GM18868 (cell line): ENCODE data around the gene SPSB1.

Experiments
- ATAC-seq: cut with Tn5 transposase; IDR thresholded peaks from one replicate; pipeline ENCODE4 v1.9.1; 2021; ENCODE audit warnings: mild to moderate bottlenecking, moderate library complexity; ENCODE audit not compliant: unreplicated experiment

The SPSB1 gene

GRCh38 chr1:9413877-9414213 lies 121.2 kb downstream of the SPSB1 start:
- peak; percentile 1 for ATAC-seq

GRCh38 chr1:9416506-9416905 lies 123.8 kb downstream of the SPSB1 start:
- ATAC-seq = no peak

DNA sequence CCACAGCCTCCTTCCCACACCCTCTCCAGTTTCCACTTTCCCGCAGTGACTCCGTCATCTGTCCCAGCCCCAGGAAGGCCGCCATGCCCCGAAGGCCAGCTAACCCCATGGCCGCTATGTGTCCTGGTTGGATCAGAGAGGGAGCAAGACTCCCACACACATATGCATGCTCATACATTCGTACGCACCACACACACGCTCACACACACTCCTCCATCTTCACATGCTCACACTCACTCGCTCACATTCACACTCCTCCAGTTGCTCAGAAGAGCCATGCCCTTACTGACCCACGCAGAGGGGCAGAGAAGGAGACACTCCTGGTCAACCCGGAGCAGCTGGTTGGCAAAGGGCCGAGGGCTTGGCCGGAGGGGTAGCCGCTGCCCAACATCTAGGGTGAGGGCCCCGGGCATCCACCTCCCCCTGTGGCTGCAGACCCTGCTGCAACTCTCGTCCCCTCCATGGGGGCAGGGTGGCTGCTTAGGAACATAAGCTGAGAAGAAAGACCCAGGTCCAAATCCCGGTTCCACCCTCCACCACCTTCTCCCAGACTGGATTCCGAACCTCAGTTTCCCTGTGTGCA lies 124.3 kb downstream of the SPSB1 start:
- no peak for ATAC-seq

DNA sequence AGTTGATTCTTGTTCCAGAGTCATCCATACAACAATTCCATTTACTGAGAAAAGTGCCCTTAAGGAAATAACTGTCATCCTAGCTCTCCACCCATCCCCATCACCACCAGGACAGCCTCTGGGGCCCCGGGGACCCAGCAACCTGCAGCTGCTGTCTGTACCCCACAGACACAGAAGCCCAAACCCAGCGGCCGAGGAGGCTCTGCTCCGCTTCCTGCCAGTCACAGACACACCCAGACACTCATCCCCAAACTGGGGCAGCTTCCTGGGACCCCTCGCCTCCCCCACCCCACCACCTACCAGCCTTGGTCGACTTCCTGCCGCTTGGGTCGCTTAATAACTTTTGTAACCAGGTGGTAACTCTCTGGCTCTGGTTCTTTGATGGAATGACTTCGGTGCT lies 125.0 kb downstream of the SPSB1 start:
- no peak for ATAC-seq

DNA sequence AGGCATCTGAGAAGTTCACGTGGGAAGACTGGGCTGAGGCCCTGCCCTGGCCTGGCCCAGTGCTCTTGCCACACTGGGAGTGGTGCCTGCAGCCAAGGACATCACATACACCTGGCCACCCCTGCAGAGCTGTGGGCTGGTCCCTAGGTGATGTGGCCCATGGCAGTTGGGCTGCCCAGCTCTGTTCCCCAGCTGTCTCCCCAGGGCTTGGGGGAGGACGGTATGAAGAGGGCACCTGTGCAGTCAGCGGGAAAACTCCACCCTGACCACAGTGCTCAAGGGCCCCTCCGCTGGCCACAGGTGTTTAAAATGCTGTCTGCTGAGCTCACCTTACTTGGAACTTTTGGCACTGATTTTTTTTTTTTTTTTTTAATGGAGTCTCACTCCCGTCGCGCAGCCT lies 126.2 kb downstream of the SPSB1 start:
- no peak for ATAC-seq
